Vagina (tissue), 2 donors: ENCODE measurements around the gene CMSS1.

Source experiments
- CTCF ChIP-seq, 3 experiments: fragments of 450-650 bp in 2 of 3; fragments of 200-600 bp in 1 of 3; sonication (generic) in 1 of 3; IDR thresholded peaks; one replicate each; pipeline ENCODE4 v1.5.1; 2017 to 2019; ENCODE audit warnings: antibody characterized with exemption in 3 of 3, mild to moderate bottlenecking in 2 of 3, moderate library complexity in 2 of 3
- POLR2AphosphoS5 ChIP-seq, 2 donors: sonication (generic); formaldehyde crosslinking; IDR thresholded peaks; one replicate each; pipeline ENCODE4 v1.9.0; 2017; ENCODE audit warnings: antibody characterized with exemption in 2 of 2, mild to moderate bottlenecking in 2 of 2, low read depth in 1 of 2; ENCODE audit not compliant: insufficient read depth in 1 of 2

DNA sequence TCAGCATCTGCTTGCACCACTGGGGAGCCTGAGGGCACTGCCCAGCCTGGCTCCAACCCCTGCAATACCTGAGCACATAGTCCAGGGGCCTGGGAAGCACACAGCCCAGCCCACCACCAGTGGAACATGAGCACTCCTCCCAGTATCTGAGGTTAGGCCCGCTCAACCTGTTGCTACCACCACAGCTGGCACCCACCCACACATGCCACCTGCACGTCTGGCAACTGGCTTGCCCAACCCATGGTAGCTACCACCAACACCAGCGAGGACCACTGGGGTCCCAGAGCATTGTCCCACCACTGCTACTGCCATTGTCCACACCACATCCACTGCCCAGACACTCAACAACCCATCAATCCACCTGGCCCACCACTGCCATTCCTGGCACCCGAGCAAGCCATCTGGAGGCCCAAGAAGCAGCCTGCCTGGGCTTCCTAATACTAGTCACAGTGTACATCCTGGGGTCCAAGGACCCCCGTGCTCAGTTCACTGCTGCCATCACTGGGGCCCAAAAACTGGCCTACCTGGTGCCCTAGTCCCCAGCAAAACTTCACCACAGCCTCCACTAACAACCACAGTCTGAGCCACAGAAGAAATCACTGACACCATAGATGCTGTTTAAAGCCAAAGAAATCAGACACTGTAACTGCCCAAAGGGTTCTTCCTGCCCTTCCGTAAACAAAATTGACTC, 381.1 kb downstream of the CMSS1 start:
- TF ChIP-seq POLR2AphosphoS5 (IDR thresholded peaks at IDR 0.05; ENCODE audit: insufficient read depth in 1 of 2, low read depth in 1 of 2) (no peak), CTCF (IDR thresholded peaks at IDR 0.05) (no peak)
